H1 (cell line): ENCODE measurements around the gene ZBTB7A. TPM values are rescaled to one million over a fixed set of nuclear protein-coding genes. Genes with fewer than 3 reads are reported as not detected.
A peak's percentile ranks its signal among the peaks of the same experiment; 100 is the strongest.

Experiments used
- CTCF ChIA-PET: fragments of 300-600 bp; sonication (Branson Sonifier 250); formaldehyde crosslinking; loops from one replicate; lab custom pipeline; 2021; ENCODE audit not compliant: partially characterized antibody; lab: Charles Lee
- POLR2A ChIA-PET: fragments of 300-600 bp; sonication (Branson Sonifier 250); formaldehyde crosslinking; loops from one replicate; lab custom pipeline; 2021; ENCODE audit warnings: inconsistent platforms; ENCODE audit not compliant: partially characterized antibody; lab: Charles Lee
- DNase-seq, 2 experiments: peaks; one replicate each; pipeline versions ENCODE4 v3.0.0 to v3.0.0-alpha.2; 2010 to 2022; ENCODE audit warnings: low spot score in 2 of 2, low read depth in 1 of 2, mixed read lengths in 1 of 2
- FAIRE-seq: peaks from 2 replicates; lab custom pipeline; 2011; peaks lifted over from hg19 to GRCh38; lab: Jason Lieb, UNC
- H2AFZ ChIP-seq: 2 replicates; pipeline ENCODE4 v1.8.1; 2012; ENCODE audit warnings: low read length, inconsistent platforms
- H2AK5ac ChIP-seq: 2 replicates; pipeline ENCODE4 v1.6.1; 2013; ENCODE audit warnings: low read depth, low read length
- H2BK120ac ChIP-seq: replicated peaks from 2 replicates; pipeline ENCODE3; 2013; ENCODE audit warnings: low read depth, low read length, inconsistent platforms
- H2BK12ac ChIP-seq: 2 replicates; pipeline ENCODE4 v1.6.1; 2013; ENCODE audit warnings: low read depth, low read length
- H2BK15ac ChIP-seq: 2 replicates; pipeline ENCODE4 v1.6.1; 2013; ENCODE audit warnings: low read length
- H2BK20ac ChIP-seq: 2 replicates; pipeline ENCODE4 v1.6.1; 2013; ENCODE audit warnings: low read length
- H2BK5ac ChIP-seq: 2 replicates; pipeline ENCODE4 v1.6.1; 2013; ENCODE audit warnings: low read depth, low read length
- H3K14ac ChIP-seq: 2 replicates; pipeline ENCODE4 v1.6.1; 2013; ENCODE audit warnings: inconsistent platforms; ENCODE audit not compliant: insufficient read length
- H3K18ac ChIP-seq: 2 replicates; pipeline ENCODE4 v1.6.1; 2013; ENCODE audit warnings: low read length; ENCODE audit errors: extremely low read depth
- H3K23ac ChIP-seq: 2 replicates; pipeline ENCODE4 v1.6.1; 2013; ENCODE audit warnings: inconsistent platforms; ENCODE audit not compliant: insufficient read length
- H3K23me2 ChIP-seq: 2 replicates; pipeline ENCODE4 v1.6.1; 2013; ENCODE audit warnings: low read depth, low read length
- H3K27ac ChIP-seq: 2 replicates; pipeline ENCODE4 v1.6.1; 2011; ENCODE audit warnings: low read depth, low read length, inconsistent platforms
- H3K27me3 ChIP-seq, 4 experiments: replicated peaks in 1 of 4; 1 replicate in 1 of 4; 2 replicates in 3 of 4; pipeline versions ENCODE4 v1.6.1 to v1.8.1; 2011 to 2013; ENCODE audit warnings: low read length in 3 of 4, mild to moderate bottlenecking in 3 of 4, inconsistent platforms in 2 of 4, mixed read lengths in 2 of 4, moderate library complexity in 1 of 4; ENCODE audit not compliant: control insufficient read depth in 3 of 4, insufficient read depth in 3 of 4; ENCODE audit errors: extremely low read depth in 1 of 4
- H3K36me3 ChIP-seq, 4 experiments: 2 replicates each; pipeline versions ENCODE4 v1.6.1 to v1.8.1; 2011 to 2013; ENCODE audit warnings: mild to moderate bottlenecking in 4 of 4, low read length in 3 of 4, moderate library complexity in 2 of 4, control low read depth in 1 of 4, inconsistent platforms in 1 of 4; ENCODE audit not compliant: insufficient read depth in 4 of 4, control insufficient read depth in 2 of 4
- H3K4ac ChIP-seq: replicated peaks from 2 replicates; pipeline ENCODE3; 2013; ENCODE audit warnings: low read length, low read depth, mixed read lengths, inconsistent platforms; ENCODE audit not compliant: insufficient read length
- H3K4me1 ChIP-seq, 4 experiments: replicated peaks in 1 of 4; 1 replicate in 1 of 4; 2 replicates in 3 of 4; pipeline versions ENCODE4 v1.6.1 to v1.8.1; 2011 to 2013; ENCODE audit warnings: low read length in 3 of 4, inconsistent platforms in 2 of 4, mixed read lengths in 1 of 4; ENCODE audit not compliant: insufficient read depth in 4 of 4, control insufficient read depth in 3 of 4
- H3K4me2 ChIP-seq, 2 experiments: 2 replicates each; pipeline versions ENCODE4 v1.6.1 to v1.8.1; 2011 to 2013; ENCODE audit warnings: low read depth in 2 of 2, low read length in 2 of 2, control low read depth in 1 of 2, inconsistent platforms in 1 of 2, mild to moderate bottlenecking in 1 of 2; ENCODE audit not compliant: insufficient read depth in 1 of 2
- H3K4me3 ChIP-seq, 4 experiments: fragments of 200-600, 300-600 bp in 1 of 4; sonication (generic), shearing (Covaris generic), sonication (Bioruptor Twin) in 1 of 4; 2 replicates each; pipeline versions ENCODE4 v1.5.1 to v1.8.1; 2011 to 2016; ENCODE audit warnings: low read length in 4 of 4, low read depth in 3 of 4, control low read depth in 2 of 4, inconsistent platforms in 2 of 4, mild to moderate bottlenecking in 2 of 4, mixed read lengths in 1 of 4, moderate library complexity in 1 of 4; ENCODE audit not compliant: insufficient read depth in 2 of 4; ENCODE audit errors: extremely low read depth in 1 of 4
- H3K56ac ChIP-seq: replicated peaks from 2 replicates; pipeline ENCODE3; 2013; ENCODE audit warnings: low read depth, mild to moderate bottlenecking, mixed read lengths, low read length, inconsistent platforms; ENCODE audit not compliant: insufficient read length
- H3K79me1 ChIP-seq: 2 replicates; pipeline ENCODE4 v1.6.1; 2013; ENCODE audit warnings: low read depth, low read length, control low read depth
- H3K79me2 ChIP-seq, 2 experiments: 2 replicates each; pipeline versions ENCODE4 v1.6.1 to v1.8.1; 2012 to 2013; ENCODE audit warnings: low read length in 2 of 2, mild to moderate bottlenecking in 2 of 2, inconsistent platforms in 1 of 2; ENCODE audit not compliant: insufficient read depth in 2 of 2, control insufficient read depth in 1 of 2
- H3K9ac ChIP-seq, 4 experiments: replicated peaks in 1 of 4; 1 replicate in 1 of 4; 2 replicates in 3 of 4; pipeline versions ENCODE4 v1.6.1 to v1.8.1; 2011 to 2013; ENCODE audit warnings: low read depth in 3 of 4, low read length in 3 of 4, control low read depth in 2 of 4, mild to moderate bottlenecking in 2 of 4, moderate library complexity in 2 of 4, inconsistent platforms in 1 of 4; ENCODE audit errors: extremely low read depth in 1 of 4
- H3K9me3 ChIP-seq, 2 experiments: 2 replicates each; pipeline versions ENCODE4 v1.6.1 to v1.8.1; 2012 to 2013; ENCODE audit warnings: mild to moderate bottlenecking in 2 of 2, moderate library complexity in 2 of 2, control low read depth in 1 of 2, inconsistent platforms in 1 of 2, low read depth in 1 of 2, low read length in 1 of 2, mixed read lengths in 1 of 2; ENCODE audit not compliant: insufficient read depth in 2 of 2
- H4K20me1 ChIP-seq, 2 experiments: replicated peaks in 1 of 2; 2 replicates each; pipeline versions ENCODE3 to v1.8.1; 2011 to 2013; ENCODE audit warnings: inconsistent platforms in 2 of 2, low read length in 2 of 2, mild to moderate bottlenecking in 1 of 2; ENCODE audit not compliant: insufficient read depth in 2 of 2, control insufficient read depth in 1 of 2
- H4K5ac ChIP-seq: 2 replicates; pipeline ENCODE4 v1.6.1; 2013; ENCODE audit warnings: low read length, low read depth, mixed read lengths, inconsistent platforms; ENCODE audit not compliant: insufficient read length
- H4K8ac ChIP-seq: 2 replicates; pipeline ENCODE4 v1.8.0; 2013; ENCODE audit warnings: mild to moderate bottlenecking, moderate library complexity, low read length, inconsistent platforms; ENCODE audit not compliant: insufficient read depth; ENCODE audit errors: extremely low read depth
- H4K91ac ChIP-seq: replicated peaks from 2 replicates; pipeline ENCODE3; 2013; ENCODE audit warnings: low read length, mixed read lengths, inconsistent platforms; ENCODE audit not compliant: insufficient read length
- ASH2L ChIP-seq: fragments of 200-600, 300-600 bp; sonication (generic); IDR thresholded peaks from one replicate; pipeline ENCODE4 v1.7.1; 2017; ENCODE audit warnings: low read length
- SUZ12 ChIP-seq: fragments of 200-600 bp; sonication (generic); IDR thresholded peaks from 2 replicates; pipeline ENCODE4 v1.6.1; 2012; ENCODE audit warnings: mild to moderate bottlenecking, inconsistent platforms, low read length, moderate library complexity, mixed read lengths
- USF2 ChIP-seq: IDR thresholded peaks from 2 replicates; pipeline ENCODE4 v1.6.1; 2011; ENCODE audit warnings: low read length, improper control_type of control experiment
- WGBS, 2 experiments: shearing (Covaris generic) in 1 of 2; methylation state at CpG; one replicate each; pipeline versions ENCODE4 v1.1.6 to v1.1.7; 2013 to 2015; ENCODE audit warnings: low lambda C conversion rate in 2 of 2, mixed read lengths in 2 of 2, inconsistent platforms in 1 of 2, low coverage in 1 of 2, missing lambda C conversion rate in 1 of 2; ENCODE audit not compliant: insufficient replicate concordance in 2 of 2, insufficient coverage in 1 of 2, insufficient read length in 1 of 2; ENCODE audit errors: extremely low coverage in 1 of 2, missing lambda C conversion rate in 1 of 2; 5-methylcytosine and 5-hydroxymethylcytosine counted together
- polyA plus RNA-seq, 7 experiments: library from polyadenylated mRNA; depleted of rRNA in 3 of 7; stranded (reverse) in 5 of 7; unstranded in 2 of 7; fragments of >200 nt in 5 of 7; fragments of 200-250 nt in 2 of 7; gene quantifications; 1 replicate in 5 of 7; 2 replicates in 1 of 7; 4 replicates in 1 of 7; pipeline versions ENCODE4 v1.2.1 to v1.2.3, GENCODE V29; 2011 to 2013; ENCODE audit warnings: missing spikeins in 2 of 7, mixed read lengths in 2 of 7
- total RNA-seq: library from RNA; stranded (reverse); fragmentation: NEBNext Ultra II Directional; extraction: Animal tissue kit (Norgen Biotek cat#: 25700); gene quantifications from 2 replicates; pipeline ENCODE4 v1.2.1, GENCODE V29; 2021

ZBTB7A gene
- total and polyA plus RNA-seq, 2 of the 8 experiments (the other 6 are each of a cell fraction or from before 2014, with no cell fraction given), result 5.6 to 17.8 TPM

GRCh38 chr19:4083677-4084546, 17.2 kb upstream of the ZBTB7A start:
- H3K4ac ChIP-seq, result no peak overlapping the region
- no peaks in the 10 kb centered on the region for H3K79me1 ChIP-seq
- H4K91ac ChIP-seq, result no peak overlapping the region
- no peak for DNase-seq
- 86% methylated on average over 20 of the region's 28 CpGs; no CpG with 5 or more reads in 1 of the 2 experiments for WGBS, 2 experiments
- POLR2A ChIA-PET, result interaction anchor here (0.7 to 1.5 kb wide), 5 partner anchors 11 to 98 kb away, joined by 3 to 4 read pairs (median 4); partner anchors contain the start of gene EEF2
- no peak overlapping the region for H2AK5ac ChIP-seq
- no peak overlapping the region for H2BK12ac ChIP-seq
- H2BK5ac ChIP-seq, result no peak overlapping the region
- H4K20me1 ChIP-seq, result no peaks in the 10 kb centered on the region
- H4K5ac ChIP-seq, result no peak overlapping the region
- no peak overlapping the region for H3K4me2 ChIP-seq
- H4K8ac ChIP-seq, result peak overlapping the region; percentile 92
- H2BK20ac ChIP-seq, result no peak overlapping the region
- H2AFZ ChIP-seq, result no peak overlapping the region
- H3K23ac ChIP-seq, result no peak overlapping the region
- H3K23me2 ChIP-seq, result peaks cover 4% of the 10 kb centered on the region; the same call in 1 of the 2 replicates
- no peak overlapping the region for H3K27ac ChIP-seq
- CTCF ChIA-PET, result no interaction called here
- no peaks in the 10 kb centered on the region for H3K9me3 ChIP-seq
- H3K56ac ChIP-seq, result no peak overlapping the region
- H3K4me1 ChIP-seq, result peaks cover 0 to 5% (median 1%) of the 10 kb centered on the region in 4 experiments; a peak in 2 of 7 replicates
- H3K18ac ChIP-seq, result no peak overlapping the region
- H3K36me3 ChIP-seq, result no peaks in the 10 kb centered on the region
- FAIRE-seq, result no peak
- no peaks in the 10 kb centered on the region for H3K79me2 ChIP-seq
- no peak overlapping the region for H3K14ac ChIP-seq
- H3K4me3 ChIP-seq, result no peak overlapping the region
- H3K9ac ChIP-seq, result no peak overlapping the region
- no peak overlapping the region for H2BK120ac ChIP-seq
- H3K27me3 ChIP-seq, result no peaks in the 10 kb centered on the region
- no peak overlapping the region for H2BK15ac ChIP-seq
- TF ChIP-seq SUZ12 (no peak), ASH2L (no peak), USF2 (no peak)
